H1 (cell line): Measurements from ENCODE around the gene DDAH2. TPM values are rescaled to one million over a fixed set of nuclear protein-coding genes. Genes with fewer than 3 reads are reported as not detected.

Source experiments
- CTCF ChIA-PET: fragments of 300-600 bp; sonication (Branson Sonifier 250); formaldehyde crosslinking; loops from one replicate; lab custom pipeline; 2021; ENCODE audit not compliant: partially characterized antibody; lab: Charles Lee
- POLR2A ChIA-PET: fragments of 300-600 bp; sonication (Branson Sonifier 250); formaldehyde crosslinking; loops from one replicate; lab custom pipeline; 2021; ENCODE audit warnings: inconsistent platforms; ENCODE audit not compliant: partially characterized antibody; lab: Charles Lee
- DNase-seq, 2 experiments: peaks; one replicate each; pipeline versions ENCODE4 v3.0.0 to v3.0.0-alpha.2; 2010 to 2022; ENCODE audit warnings: low spot score in 2 of 2, low read depth in 1 of 2, mixed read lengths in 1 of 2
- FAIRE-seq: peaks from 2 replicates; lab custom pipeline; 2011; peaks lifted over from hg19 to GRCh38; lab: Jason Lieb, UNC
- H2AFZ ChIP-seq: 2 replicates; pipeline ENCODE4 v1.8.1; 2012; ENCODE audit warnings: low read length, inconsistent platforms
- H2AK5ac ChIP-seq: 2 replicates; pipeline ENCODE4 v1.6.1; 2013; ENCODE audit warnings: low read depth, low read length
- H2BK120ac ChIP-seq: replicated peaks from 2 replicates; pipeline ENCODE3; 2013; ENCODE audit warnings: low read depth, low read length, inconsistent platforms
- H2BK12ac ChIP-seq: 2 replicates; pipeline ENCODE4 v1.6.1; 2013; ENCODE audit warnings: low read depth, low read length
- H2BK15ac ChIP-seq: 2 replicates; pipeline ENCODE4 v1.6.1; 2013; ENCODE audit warnings: low read length
- H2BK20ac ChIP-seq: 2 replicates; pipeline ENCODE4 v1.6.1; 2013; ENCODE audit warnings: low read length
- H2BK5ac ChIP-seq: 2 replicates; pipeline ENCODE4 v1.6.1; 2013; ENCODE audit warnings: low read depth, low read length
- H3K14ac ChIP-seq: 2 replicates; pipeline ENCODE4 v1.6.1; 2013; ENCODE audit warnings: inconsistent platforms; ENCODE audit not compliant: insufficient read length
- H3K18ac ChIP-seq: 2 replicates; pipeline ENCODE4 v1.6.1; 2013; ENCODE audit warnings: low read length; ENCODE audit errors: extremely low read depth
- H3K23ac ChIP-seq: 2 replicates; pipeline ENCODE4 v1.6.1; 2013; ENCODE audit warnings: inconsistent platforms; ENCODE audit not compliant: insufficient read length
- H3K23me2 ChIP-seq: 2 replicates; pipeline ENCODE4 v1.6.1; 2013; ENCODE audit warnings: low read depth, low read length
- H3K27ac ChIP-seq: 2 replicates; pipeline ENCODE4 v1.6.1; 2011; ENCODE audit warnings: low read depth, low read length, inconsistent platforms
- H3K27me3 ChIP-seq, 4 experiments: replicated peaks in 1 of 4; 1 replicate in 1 of 4; 2 replicates in 3 of 4; pipeline versions ENCODE4 v1.6.1 to v1.8.1; 2011 to 2013; ENCODE audit warnings: low read length in 3 of 4, mild to moderate bottlenecking in 3 of 4, inconsistent platforms in 2 of 4, mixed read lengths in 2 of 4, moderate library complexity in 1 of 4; ENCODE audit not compliant: control insufficient read depth in 3 of 4, insufficient read depth in 3 of 4; ENCODE audit errors: extremely low read depth in 1 of 4
- H3K36me3 ChIP-seq, 4 experiments: 2 replicates each; pipeline versions ENCODE4 v1.6.1 to v1.8.1; 2011 to 2013; ENCODE audit warnings: mild to moderate bottlenecking in 4 of 4, low read length in 3 of 4, moderate library complexity in 2 of 4, control low read depth in 1 of 4, inconsistent platforms in 1 of 4; ENCODE audit not compliant: insufficient read depth in 4 of 4, control insufficient read depth in 2 of 4
- H3K4ac ChIP-seq: replicated peaks from 2 replicates; pipeline ENCODE3; 2013; ENCODE audit warnings: low read length, low read depth, mixed read lengths, inconsistent platforms; ENCODE audit not compliant: insufficient read length
- H3K4me1 ChIP-seq, 4 experiments: replicated peaks in 1 of 4; 1 replicate in 1 of 4; 2 replicates in 3 of 4; pipeline versions ENCODE4 v1.6.1 to v1.8.1; 2011 to 2013; ENCODE audit warnings: low read length in 3 of 4, inconsistent platforms in 2 of 4, mixed read lengths in 1 of 4; ENCODE audit not compliant: insufficient read depth in 4 of 4, control insufficient read depth in 3 of 4
- H3K4me2 ChIP-seq, 2 experiments: 2 replicates each; pipeline versions ENCODE4 v1.6.1 to v1.8.1; 2011 to 2013; ENCODE audit warnings: low read depth in 2 of 2, low read length in 2 of 2, control low read depth in 1 of 2, inconsistent platforms in 1 of 2, mild to moderate bottlenecking in 1 of 2; ENCODE audit not compliant: insufficient read depth in 1 of 2
- H3K4me3 ChIP-seq, 4 experiments: fragments of 200-600, 300-600 bp in 1 of 4; sonication (generic), shearing (Covaris generic), sonication (Bioruptor Twin) in 1 of 4; 2 replicates each; pipeline versions ENCODE4 v1.5.1 to v1.8.1; 2011 to 2016; ENCODE audit warnings: low read length in 4 of 4, low read depth in 3 of 4, control low read depth in 2 of 4, inconsistent platforms in 2 of 4, mild to moderate bottlenecking in 2 of 4, mixed read lengths in 1 of 4, moderate library complexity in 1 of 4; ENCODE audit not compliant: insufficient read depth in 2 of 4; ENCODE audit errors: extremely low read depth in 1 of 4
- H3K56ac ChIP-seq: replicated peaks from 2 replicates; pipeline ENCODE3; 2013; ENCODE audit warnings: low read depth, mild to moderate bottlenecking, mixed read lengths, low read length, inconsistent platforms; ENCODE audit not compliant: insufficient read length
- H3K79me1 ChIP-seq: 2 replicates; pipeline ENCODE4 v1.6.1; 2013; ENCODE audit warnings: low read depth, low read length, control low read depth
- H3K79me2 ChIP-seq, 2 experiments: 2 replicates each; pipeline versions ENCODE4 v1.6.1 to v1.8.1; 2012 to 2013; ENCODE audit warnings: low read length in 2 of 2, mild to moderate bottlenecking in 2 of 2, inconsistent platforms in 1 of 2; ENCODE audit not compliant: insufficient read depth in 2 of 2, control insufficient read depth in 1 of 2
- H3K9ac ChIP-seq, 4 experiments: replicated peaks in 1 of 4; 1 replicate in 1 of 4; 2 replicates in 3 of 4; pipeline versions ENCODE4 v1.6.1 to v1.8.1; 2011 to 2013; ENCODE audit warnings: low read depth in 3 of 4, low read length in 3 of 4, control low read depth in 2 of 4, mild to moderate bottlenecking in 2 of 4, moderate library complexity in 2 of 4, inconsistent platforms in 1 of 4; ENCODE audit errors: extremely low read depth in 1 of 4
- H3K9me3 ChIP-seq, 2 experiments: 2 replicates each; pipeline versions ENCODE4 v1.6.1 to v1.8.1; 2012 to 2013; ENCODE audit warnings: mild to moderate bottlenecking in 2 of 2, moderate library complexity in 2 of 2, control low read depth in 1 of 2, inconsistent platforms in 1 of 2, low read depth in 1 of 2, low read length in 1 of 2, mixed read lengths in 1 of 2; ENCODE audit not compliant: insufficient read depth in 2 of 2
- H4K20me1 ChIP-seq, 2 experiments: replicated peaks in 1 of 2; 2 replicates each; pipeline versions ENCODE3 to v1.8.1; 2011 to 2013; ENCODE audit warnings: inconsistent platforms in 2 of 2, low read length in 2 of 2, mild to moderate bottlenecking in 1 of 2; ENCODE audit not compliant: insufficient read depth in 2 of 2, control insufficient read depth in 1 of 2
- H4K5ac ChIP-seq: 2 replicates; pipeline ENCODE4 v1.6.1; 2013; ENCODE audit warnings: low read length, low read depth, mixed read lengths, inconsistent platforms; ENCODE audit not compliant: insufficient read length
- H4K8ac ChIP-seq: 2 replicates; pipeline ENCODE4 v1.8.0; 2013; ENCODE audit warnings: mild to moderate bottlenecking, moderate library complexity, low read length, inconsistent platforms; ENCODE audit not compliant: insufficient read depth; ENCODE audit errors: extremely low read depth
- H4K91ac ChIP-seq: replicated peaks from 2 replicates; pipeline ENCODE3; 2013; ENCODE audit warnings: low read length, mixed read lengths, inconsistent platforms; ENCODE audit not compliant: insufficient read length
- BRCA1 ChIP-seq: IDR thresholded peaks from 2 replicates; pipeline ENCODE4 v1.6.1; 2012; ENCODE audit warnings: low read depth, low read length, improper control_type of control experiment
- CBX8 ChIP-seq: fragments of 300-800, 300-1000 bp; sonication (generic); IDR thresholded peaks from 2 replicates; pipeline ENCODE4 v1.7.1; 2016; ENCODE audit warnings: low read depth, low read length, borderline replicate concordance
- CTCF ChIP-seq, 3 experiments: IDR thresholded peaks; 1 replicate in 2 of 3; 2 replicates in 1 of 3; pipeline versions ENCODE4 v1.5.1 to v1.6.1; 2011; ENCODE audit warnings: low read length in 3 of 3, mild to moderate bottlenecking in 3 of 3, inconsistent platforms in 2 of 3, low read depth in 1 of 3, moderate library complexity in 1 of 3; ENCODE audit not compliant: insufficient read depth in 1 of 3; ENCODE audit errors: control extremely low read depth in 1 of 3
- RAD21 ChIP-seq, 2 experiments: IDR thresholded peaks in 1 of 2; conservative IDR thresholded peaks in 1 of 2; 2 replicates each; pipeline ENCODE4 v1.6.1; 2011; ENCODE audit warnings: low read depth in 2 of 2, low read length in 2 of 2, improper control_type of control experiment in 1 of 2, inconsistent platforms in 1 of 2, mild to moderate bottlenecking in 1 of 2, moderate library complexity in 1 of 2
- RNF2 ChIP-seq: fragments of 200-900, 300-1000 bp; sonication (generic); IDR thresholded peaks from 2 replicates; pipeline ENCODE4 v1.7.1; 2016; ENCODE audit warnings: borderline replicate concordance, low read depth, mild to moderate bottlenecking, antibody characterized with exemption, low read length; ENCODE audit not compliant: poor library complexity, severe bottlenecking; ENCODE audit errors: missing control alignments
- WGBS, 2 experiments: shearing (Covaris generic) in 1 of 2; methylation state at CpG; one replicate each; pipeline versions ENCODE4 v1.1.6 to v1.1.7; 2013 to 2015; ENCODE audit warnings: low lambda C conversion rate in 2 of 2, mixed read lengths in 2 of 2, inconsistent platforms in 1 of 2, low coverage in 1 of 2, missing lambda C conversion rate in 1 of 2; ENCODE audit not compliant: insufficient replicate concordance in 2 of 2, insufficient coverage in 1 of 2, insufficient read length in 1 of 2; ENCODE audit errors: extremely low coverage in 1 of 2, missing lambda C conversion rate in 1 of 2; 5-methylcytosine and 5-hydroxymethylcytosine counted together
- polyA plus RNA-seq, 7 experiments: library from polyadenylated mRNA; depleted of rRNA in 3 of 7; stranded (reverse) in 5 of 7; unstranded in 2 of 7; fragments of >200 nt in 5 of 7; fragments of 200-250 nt in 2 of 7; gene quantifications; 1 replicate in 5 of 7; 2 replicates in 1 of 7; 4 replicates in 1 of 7; pipeline versions ENCODE4 v1.2.1 to v1.2.3, GENCODE V29; 2011 to 2013; ENCODE audit warnings: missing spikeins in 2 of 7, mixed read lengths in 2 of 7
- total RNA-seq: library from RNA; stranded (reverse); fragmentation: NEBNext Ultra II Directional; extraction: Animal tissue kit (Norgen Biotek cat#: 25700); gene quantifications from 2 replicates; pipeline ENCODE4 v1.2.1, GENCODE V29; 2021

The DDAH2 gene
- total and polyA plus RNA-seq, 2 of the 8 experiments (the other 6 are each of a cell fraction or from before 2014, with no cell fraction given), result 53.3 to 73.5 TPM

GRCh38 chr6:31737991-31738979 is 9.2 kb upstream of the DDAH2 start:
- FAIRE-seq, result no peak
- TF ChIP-seq BRCA1 (no peak), RAD21 (IDR thresholded peaks at IDR 0.05 in 1 of 2, conservative IDR thresholded peaks at IDR 0.05 in 1 of 2; ENCODE audit: low read depth in 2 of 2, low read length in 2 of 2) (peak; percentile 63 to 65), CTCF (IDR thresholded peaks at IDR 0.05; ENCODE audit: control extremely low read depth in 1 of 3, insufficient read depth in 1 of 3, low read depth in 1 of 3, low read length in 3 of 3) (peak in 2 of 3 experiments; percentile 43 to 57; a peak in 3 of 4 replicates), CBX8 (no peak), RNF2 (no peak)

More at GRCh38 chr6:31737991-31738979, 9.2 kb upstream of the DDAH2 start:
- CTCF ChIA-PET, result interaction anchor here (0.6 to 5.9 kb wide), 29 partner anchors 10 to 192 kb away, joined by 3 to 52 read pairs (median 4); partner anchors contain the start of genes APOM, ATP6V1G2, DDAH2 and HSPA1B
- Histone ChIP-seq H4K91ac (peak overlapping the region; percentile 67), H2BK120ac (peak overlapping the region; percentile 19), H4K5ac (no peak overlapping the region), H3K79me1 (peaks cover 8% of the 10 kb centered on the region; the same call in 1 of the 2 replicates), H3K79me2 (peaks cover 0 to 26% of the 10 kb centered on the region in 2 experiments; a peak in 2 of 4 replicates), H3K56ac (peak overlapping the region; percentile 5), H3K9me3 (no peaks in the 10 kb centered on the region; a peak in 1 of 4 replicates), H3K4ac (peak overlapping the region; percentile 28), H3K23ac (no peak overlapping the region), H3K23me2 (peaks cover 20% of the 10 kb centered on the region), H3K9ac (peak overlapping the region in 2 of 4 experiments; percentile 35 to 46; a peak in 1 of 7 replicates), H2BK20ac (peak overlapping the region; percentile 90; the same call in 1 of the 2 replicates), H3K27ac (0 out of 2 replicates have a peak overlapping the region, but pooled peaks have one; percentile 31), H3K36me3 (peaks cover 5 to 21% (median 8%) of the 10 kb centered on the region in 4 experiments; a peak in 7 of 8 replicates), H3K27me3 (no peaks in the 10 kb centered on the region), H2AK5ac (0 out of 2 replicates have a peak overlapping the region, but pooled peaks have one; percentile 3), H3K4me3 (peak overlapping the region in 1 of 4 experiments; percentile 82; a peak in 1 of 8 replicates), H3K14ac (no peak overlapping the region), H2BK12ac (peak overlapping the region; percentile 98; the same call in 1 of the 2 replicates), H4K8ac (no peak overlapping the region), H2AFZ (peak overlapping the region; percentile 86; the same call in 1 of the 2 replicates), H3K4me1 (peaks cover 23 to 29% (median 25%) of the 10 kb centered on the region in 4 experiments), H3K4me2 (peak overlapping the region; percentile 52 to 99; a peak in 3 of 4 replicates), H2BK15ac (peak overlapping the region; percentile 93), H4K20me1 (peaks cover 4% of the 10 kb centered on the region in 2 experiments), H3K18ac (peak overlapping the region; percentile 55), H2BK5ac (peak overlapping the region; percentile 86; the same call in 1 of the 2 replicates)
- 56% methylated on average over 6 of the region's 6 CpGs; no CpG with 5 or more reads in 1 of the 2 experiments for WGBS, 2 experiments
- POLR2A ChIA-PET, result interaction anchor here (0.6 to 8.7 kb wide), 24 partner anchors 8 to 390 kb away, joined by 3 to 73 read pairs (median 6); partner anchors contain the start of genes ABHD16A, ATF6B, BAG6 and DDAH2
- no peak for DNase-seq
